ENCODE measurements around the gene MRFAP1L1. TPM values are rescaled to one million over a fixed set of nuclear protein-coding genes. Genes with fewer than 3 reads are reported as not detected.

Gene MRFAP1L1
- total and polyA plus RNA-seq, 9 of the 15 experiments (the other 6 are each of a cell fraction or from before 2014, with no cell fraction given): 37.6 to 111 (median 83.8) TPM

DNA sequence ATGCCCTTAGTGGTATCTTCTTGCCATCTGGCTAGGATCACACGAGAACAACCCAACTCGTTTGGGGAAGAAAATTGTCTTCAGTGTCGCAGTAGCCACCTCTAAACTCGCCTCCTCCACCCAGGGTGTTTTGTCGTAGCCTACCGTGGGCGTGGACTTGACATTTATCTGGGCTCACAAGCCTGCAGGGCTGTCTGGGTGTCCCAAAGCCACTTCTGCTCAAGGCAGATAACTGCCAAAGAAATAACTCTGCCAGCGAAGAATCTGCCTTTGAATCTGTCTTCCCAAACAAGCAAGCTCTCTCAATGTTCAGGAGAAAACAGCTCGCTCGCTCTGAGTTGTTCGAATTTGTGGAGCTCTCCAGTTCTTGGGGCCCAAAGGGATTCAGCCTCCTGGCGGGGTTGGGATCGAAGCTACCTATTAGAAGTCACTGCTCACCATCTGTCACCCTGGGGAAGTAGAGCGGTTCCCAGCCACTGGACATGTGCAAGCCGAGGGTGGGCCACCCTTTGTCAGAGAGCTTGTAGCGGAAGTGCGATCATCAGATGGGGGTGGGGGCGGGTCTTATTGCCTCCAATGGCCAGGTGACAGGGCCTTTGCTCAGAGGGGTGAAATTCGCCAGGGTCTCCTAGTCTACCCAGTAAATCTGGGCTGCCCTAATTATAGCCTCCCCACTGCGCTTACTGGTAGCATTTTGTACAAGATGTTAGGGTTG, 21.1 kb upstream of the MRFAP1L1 start (continued):
- TF ChIP-seq, protein P1, sequence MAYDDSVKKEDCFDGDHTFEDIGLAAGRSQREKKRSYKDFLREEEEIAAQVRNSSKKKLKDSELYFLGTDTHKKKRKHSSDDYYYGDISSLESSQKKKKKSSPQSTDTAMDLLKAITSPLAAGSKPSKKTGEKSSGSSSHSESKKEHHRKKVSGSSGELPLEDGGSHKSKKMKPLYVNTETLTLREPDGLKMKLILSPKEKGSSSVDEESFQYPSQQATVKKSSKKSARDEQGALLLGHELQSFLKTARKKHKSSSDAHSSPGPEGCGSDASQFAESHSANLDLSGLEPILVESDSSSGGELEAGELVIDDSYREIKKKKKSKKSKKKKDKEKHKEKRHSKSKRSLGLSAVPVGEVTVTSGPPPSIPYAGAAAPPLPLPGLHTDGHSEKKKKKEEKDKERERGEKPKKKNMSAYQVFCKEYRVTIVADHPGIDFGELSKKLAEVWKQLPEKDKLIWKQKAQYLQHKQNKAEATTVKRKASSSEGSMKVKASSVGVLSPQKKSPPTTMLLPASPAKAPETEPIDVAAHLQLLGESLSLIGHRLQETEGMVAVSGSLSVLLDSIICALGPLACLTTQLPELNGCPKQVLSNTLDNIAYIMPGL (CRISPR knock-in tag; IDR thresholded peaks at IDR 0.05): no peak
- TF ChIP-seq ZNF23 (CRISPR knock-in tag; IDR thresholded peaks at IDR 0.05) (no peak), ZFP1 (CRISPR knock-in tag; IDR thresholded peaks at IDR 0.05) (no peak), HNRNPLL (IDR thresholded peaks at IDR 0.05; ENCODE audit: low read depth, low read length, poor library complexity, severe bottlenecking) (peak; percentile 20)
- TF ChIP-seq, protein P2, sequence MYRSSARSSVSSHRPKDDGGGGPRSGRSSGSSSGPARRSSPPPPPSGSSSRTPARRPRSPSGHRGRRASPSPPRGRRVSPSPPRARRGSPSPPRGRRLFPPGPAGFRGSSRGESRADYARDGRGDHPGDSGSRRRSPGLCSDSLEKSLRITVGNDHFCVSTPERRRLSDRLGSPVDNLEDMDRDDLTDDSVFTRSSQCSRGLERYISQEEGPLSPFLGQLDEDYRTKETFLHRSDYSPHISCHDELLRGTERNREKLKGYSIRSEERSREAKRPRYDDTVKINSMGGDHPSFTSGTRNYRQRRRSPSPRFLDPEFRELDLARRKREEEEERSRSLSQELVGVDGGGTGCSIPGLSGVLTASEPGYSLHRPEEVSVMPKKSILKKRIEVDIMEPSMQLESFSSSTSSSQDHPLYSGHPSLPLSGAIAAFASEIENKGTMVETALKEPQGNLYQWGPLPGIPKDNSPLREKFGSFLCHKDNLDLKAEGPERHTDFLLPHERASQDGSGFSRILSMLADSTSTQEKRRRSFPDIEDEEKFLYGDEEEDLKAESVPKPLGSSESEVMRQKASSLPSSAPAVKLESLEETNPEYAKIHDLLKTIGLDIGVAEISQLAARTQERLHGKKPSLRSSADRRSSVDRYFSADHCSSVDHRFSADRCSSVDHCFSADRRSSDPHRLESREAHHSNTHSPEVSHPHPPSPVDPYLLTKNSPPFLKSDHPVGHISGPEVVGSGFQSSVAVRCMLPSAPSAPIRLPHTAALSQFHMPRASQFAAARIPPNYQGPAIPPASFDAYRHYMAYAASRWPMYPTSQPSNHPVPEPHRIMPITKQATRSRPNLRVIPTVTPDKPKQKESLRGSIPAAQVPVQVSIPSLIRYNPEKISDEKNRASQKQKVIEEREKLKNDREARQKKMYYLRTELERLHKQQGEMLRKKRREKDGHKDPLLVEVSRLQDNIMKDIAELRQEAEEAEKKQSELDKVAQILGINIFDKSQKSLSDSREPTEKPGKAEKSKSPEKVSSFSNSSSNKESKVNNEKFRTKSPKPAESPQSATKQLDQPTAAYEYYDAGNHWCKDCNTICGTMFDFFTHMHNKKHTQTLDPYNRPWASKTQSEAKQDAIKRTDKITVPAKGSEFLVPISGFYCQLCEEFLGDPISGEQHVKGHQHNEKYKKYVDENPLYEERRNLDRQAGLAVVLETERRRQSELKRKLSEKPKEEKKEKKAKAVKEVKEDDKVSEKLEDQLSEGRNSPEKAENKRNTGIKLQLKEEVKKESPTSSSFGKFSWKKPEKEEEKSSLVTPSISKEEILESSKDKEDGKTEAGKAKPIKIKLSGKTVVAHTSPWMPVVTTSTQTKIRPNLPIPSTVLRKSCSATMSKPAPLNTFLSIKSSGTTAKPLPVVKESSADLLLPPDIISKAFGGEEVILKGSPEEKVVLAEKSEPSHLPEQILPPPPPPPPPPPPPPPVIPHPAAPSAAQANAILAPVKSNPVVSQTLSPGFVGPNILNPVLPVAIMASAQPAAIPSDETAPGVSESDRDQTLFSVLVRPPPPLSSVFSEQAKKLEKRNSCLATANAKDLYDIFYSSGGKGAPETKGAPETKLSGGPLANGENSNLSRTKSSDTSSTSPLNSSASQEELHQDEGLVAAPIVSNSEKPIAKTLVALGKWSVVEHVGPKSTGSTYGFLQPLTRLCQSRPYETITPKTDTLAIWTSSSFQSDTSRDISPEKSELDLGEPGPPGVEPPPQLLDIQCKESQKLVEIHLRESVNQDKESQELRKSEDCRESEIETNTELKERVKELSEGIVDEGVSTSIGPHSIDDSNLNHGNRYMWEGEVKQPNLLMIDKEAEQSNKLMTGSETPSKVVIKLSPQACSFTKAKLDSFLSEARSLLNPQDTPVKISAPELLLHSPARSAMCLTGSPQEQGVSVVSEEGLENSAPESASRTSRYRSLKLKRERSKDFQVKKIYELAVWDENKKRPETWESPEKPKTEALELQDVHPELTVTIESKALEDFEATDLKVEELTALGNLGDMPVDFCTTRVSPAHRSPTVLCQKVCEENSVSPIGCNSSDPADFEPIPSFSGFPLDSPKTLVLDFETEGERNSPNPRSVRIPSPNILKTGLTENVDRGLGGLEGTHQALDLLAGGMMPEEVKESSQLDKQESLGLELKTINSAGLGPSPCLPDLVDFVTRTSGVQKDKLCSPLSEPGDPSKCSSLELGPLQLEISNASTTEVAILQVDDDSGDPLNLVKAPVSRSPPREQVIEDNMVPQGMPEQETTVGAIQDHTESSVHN (IDR thresholded peaks at IDR 0.05; ENCODE audit: borderline replicate concordance in 1 of 2, low read depth in 1 of 2): no peak
- TF ChIP-seq, protein P3, sequence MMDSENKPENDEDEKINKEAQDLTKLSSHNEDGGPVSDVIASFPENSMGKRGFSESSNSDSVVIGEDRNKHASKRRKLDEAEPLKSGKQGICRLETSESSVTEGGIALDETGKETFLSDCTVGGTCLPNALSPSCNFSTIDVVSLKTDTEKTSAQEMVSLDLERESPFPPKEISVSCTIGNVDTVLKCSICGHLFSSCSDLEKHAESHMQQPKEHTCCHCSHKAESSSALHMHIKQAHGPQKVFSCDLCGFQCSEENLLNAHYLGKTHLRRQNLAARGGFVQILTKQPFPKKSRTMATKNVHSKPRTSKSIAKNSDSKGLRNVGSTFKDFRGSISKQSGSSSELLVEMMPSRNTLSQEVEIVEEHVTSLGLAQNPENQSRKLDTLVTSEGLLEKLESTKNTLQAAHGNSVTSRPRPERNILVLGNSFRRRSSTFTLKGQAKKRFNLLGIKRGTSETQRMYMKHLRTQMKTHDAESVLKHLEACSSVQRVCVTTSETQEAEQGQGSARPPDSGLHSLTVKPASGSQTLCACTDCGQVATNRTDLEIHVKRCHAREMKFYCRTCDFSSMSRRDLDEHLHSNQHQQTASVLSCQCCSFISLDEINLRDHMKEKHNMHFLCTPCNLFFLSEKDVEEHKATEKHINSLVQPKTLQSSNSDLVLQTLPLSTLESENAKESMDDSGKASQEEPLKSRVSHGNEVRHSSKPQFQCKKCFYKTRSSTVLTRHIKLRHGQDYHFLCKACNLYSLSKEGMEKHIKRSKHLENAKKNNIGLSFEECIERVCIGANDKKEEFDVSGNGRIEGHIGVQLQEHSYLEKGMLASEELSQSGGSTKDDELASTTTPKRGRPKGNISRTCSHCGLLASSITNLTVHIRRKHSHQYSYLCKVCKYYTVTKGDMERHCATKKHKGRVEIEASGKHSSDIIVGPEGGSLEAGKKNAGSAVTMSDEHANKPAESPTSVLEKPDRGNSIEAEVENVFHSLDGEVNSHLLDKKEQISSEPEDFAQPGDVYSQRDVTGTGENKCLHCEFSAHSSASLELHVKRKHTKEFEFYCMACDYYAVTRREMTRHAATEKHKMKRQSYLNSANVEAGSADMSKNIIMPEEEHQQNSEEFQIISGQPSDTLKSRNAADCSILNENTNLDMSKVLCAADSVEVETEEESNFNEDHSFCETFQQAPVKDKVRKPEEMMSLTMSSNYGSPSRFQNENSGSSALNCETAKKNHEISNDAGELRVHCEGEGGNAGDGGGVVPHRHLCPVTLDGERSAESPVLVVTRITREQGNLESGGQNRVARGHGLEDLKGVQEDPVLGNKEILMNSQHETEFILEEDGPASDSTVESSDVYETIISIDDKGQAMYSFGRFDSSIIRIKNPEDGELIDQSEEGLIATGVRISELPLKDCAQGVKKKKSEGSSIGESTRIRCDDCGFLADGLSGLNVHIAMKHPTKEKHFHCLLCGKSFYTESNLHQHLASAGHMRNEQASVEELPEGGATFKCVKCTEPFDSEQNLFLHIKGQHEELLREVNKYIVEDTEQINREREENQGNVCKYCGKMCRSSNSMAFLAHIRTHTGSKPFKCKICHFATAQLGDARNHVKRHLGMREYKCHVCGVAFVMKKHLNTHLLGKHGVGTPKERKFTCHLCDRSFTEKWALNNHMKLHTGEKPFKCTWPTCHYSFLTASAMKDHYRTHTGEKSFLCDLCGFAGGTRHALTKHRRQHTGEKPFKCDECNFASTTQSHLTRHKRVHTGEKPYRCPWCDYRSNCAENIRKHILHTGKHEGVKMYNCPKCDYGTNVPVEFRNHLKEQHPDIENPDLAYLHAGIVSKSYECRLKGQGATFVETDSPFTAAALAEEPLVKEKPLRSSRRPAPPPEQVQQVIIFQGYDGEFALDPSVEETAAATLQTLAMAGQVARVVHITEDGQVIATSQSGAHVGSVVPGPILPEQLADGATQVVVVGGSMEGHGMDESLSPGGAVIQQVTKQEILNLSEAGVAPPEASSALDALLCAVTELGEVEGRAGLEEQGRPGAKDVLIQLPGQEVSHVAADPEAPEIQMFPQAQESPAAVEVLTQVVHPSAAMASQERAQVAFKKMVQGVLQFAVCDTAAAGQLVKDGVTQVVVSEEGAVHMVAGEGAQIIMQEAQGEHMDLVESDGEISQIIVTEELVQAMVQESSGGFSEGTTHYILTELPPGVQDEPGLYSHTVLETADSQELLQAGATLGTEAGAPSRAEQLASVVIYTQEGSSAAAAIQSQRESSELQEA (IDR thresholded peaks at IDR 0.05; ENCODE audit: low read depth): no peak
